Kidney (tissue), 14 donors: ENCODE results near the gene LRRK1. TPM values are rescaled to one million over a fixed set of nuclear protein-coding genes. Genes with fewer than 3 reads are reported as not detected.

Experiments used
- DNase-seq, 5 donors: peaks; one replicate each; pipeline ENCODE4 v3.0.0-alpha.2; 2013 to 2020
- FAIRE-seq: peaks from 2 replicates; lab custom pipeline; 2012; peaks lifted over from hg19 to GRCh38; lab: Jason Lieb, UNC
- H3K27ac ChIP-seq, 2 donors: one replicate each; pipeline ENCODE4 v1.7.0; 2013; ENCODE audit warnings: low read depth in 2 of 2, low read length in 2 of 2, inconsistent platforms in 1 of 2
- H3K27me3 ChIP-seq: one replicate; pipeline ENCODE4 v1.7.1; 2013; ENCODE audit warnings: low read length, inconsistent platforms; ENCODE audit not compliant: control insufficient read depth, insufficient read depth
- H3K36me3 ChIP-seq, 3 donors: one replicate each; pipeline versions ENCODE4 v1.7.0 to v1.7.1; 2013; ENCODE audit warnings: low read length in 3 of 3, control low read depth in 1 of 3, inconsistent platforms in 1 of 3; ENCODE audit not compliant: insufficient read depth in 3 of 3, control insufficient read depth in 2 of 3
- H3K4me1 ChIP-seq, 3 donors: one replicate each; pipeline versions ENCODE4 v1.7.0 to v1.7.1; 2013; ENCODE audit warnings: low read length in 3 of 3, inconsistent platforms in 1 of 3, low read depth in 1 of 3; ENCODE audit not compliant: control insufficient read depth in 2 of 3, insufficient read depth in 2 of 3
- H3K4me3 ChIP-seq, 3 donors: one replicate each; pipeline versions ENCODE4 v1.7.0 to v1.8.1; 2013; ENCODE audit warnings: low read length in 3 of 3, control low read depth in 1 of 3, inconsistent platforms in 1 of 3
- H3K9ac ChIP-seq, 3 donors: one replicate each; pipeline versions ENCODE4 v1.7.0 to v1.7.1; 2013; ENCODE audit warnings: low read length in 3 of 3, control low read depth in 1 of 3, inconsistent platforms in 1 of 3
- H3K9me3 ChIP-seq, 3 donors: one replicate each; pipeline versions ENCODE4 v1.7.0 to v1.7.1; 2013; ENCODE audit warnings: low read length in 3 of 3, control low read depth in 1 of 3, inconsistent platforms in 1 of 3; ENCODE audit not compliant: control insufficient read depth in 2 of 3, insufficient read depth in 1 of 3
- intact Hi-C: fragments of 100-400 bp; cut with DNase I; formaldehyde crosslinking; loops from one replicate; pipeline ENCODE4 v1.11.1; 2022
- polyA plus RNA-seq: library from polyadenylated mRNA; stranded (reverse); fragments of 350-450 nt; fragmentation: Illumina TruSeq; extraction: RNeasy Lipid Tissue Mini Kit (QIAGEN cat#74804); gene quantifications from one replicate; pipeline ENCODE4 v1.2.3, GENCODE V29; 2014; ENCODE audit warnings: low read depth, low replicate concordance; ENCODE audit not compliant: insufficient read depth
- total RNA-seq: library from RNA; stranded (reverse); fragmentation: NEBNext Ultra II Directional; extraction: Animal tissue kit (Norgen Biotek cat#: 25700); gene quantifications from one replicate; pipeline ENCODE4 v1.2.1, GENCODE V29; 2021
- TF ChIP-seq, protein P1 (sequence below): IDR thresholded peaks from 3 replicates; pipeline ENCODE4 v1.5.1; 2012; ENCODE audit warnings: mild to moderate bottlenecking, moderate library complexity, borderline replicate concordance; ENCODE audit not compliant: insufficient read depth; ENCODE audit errors: extremely low read depth
- donor health status: control.
- donor health status: control.
- donor health status: control.
- donor health status: control.
- donor health status: control.
- donor health status: DM: yes; HTN: yes; CAD: no.
- donor health status: Normal renal cell carcinoma (clear cell type).

The LRRK1 gene
- total and polyA plus RNA-seq, 2 donors from 2014 or later = 1.1 to 24.9 TPM

DNA sequence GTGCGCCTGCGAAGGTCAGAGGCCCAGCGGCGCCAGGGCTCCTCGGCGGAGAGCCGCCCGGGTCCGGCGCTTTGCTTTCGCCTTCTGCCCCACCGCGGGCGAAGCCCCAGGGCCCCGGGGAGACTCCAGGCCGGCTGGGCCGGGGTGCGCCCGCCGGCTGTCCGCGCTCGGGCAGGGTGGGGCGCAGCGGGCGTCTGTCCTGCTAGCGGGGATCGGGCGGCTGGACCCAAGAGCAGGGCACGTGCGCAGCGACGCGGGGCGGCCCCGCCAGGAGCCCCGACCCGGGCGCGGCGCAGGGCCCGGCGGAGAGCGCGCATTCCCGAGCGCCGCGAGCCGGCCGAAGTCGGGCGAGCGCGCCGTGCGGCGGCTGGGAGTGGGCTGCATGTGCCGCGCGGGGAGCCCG, 40.1 kb upstream of the LRRK1 start:
- Histone ChIP-seq H3K4me1 (no peaks in the 10 kb centered on the region), H3K4me3 (no peak overlapping the region), H3K27ac (no peak overlapping the region), H3K9ac (no peak overlapping the region), H3K36me3 (no peaks in the 10 kb centered on the region), H3K27me3 (peaks cover 12% of the 10 kb centered on the region), H3K9me3 (no peaks in the 10 kb centered on the region)
- TF ChIP-seq, protein P1, sequence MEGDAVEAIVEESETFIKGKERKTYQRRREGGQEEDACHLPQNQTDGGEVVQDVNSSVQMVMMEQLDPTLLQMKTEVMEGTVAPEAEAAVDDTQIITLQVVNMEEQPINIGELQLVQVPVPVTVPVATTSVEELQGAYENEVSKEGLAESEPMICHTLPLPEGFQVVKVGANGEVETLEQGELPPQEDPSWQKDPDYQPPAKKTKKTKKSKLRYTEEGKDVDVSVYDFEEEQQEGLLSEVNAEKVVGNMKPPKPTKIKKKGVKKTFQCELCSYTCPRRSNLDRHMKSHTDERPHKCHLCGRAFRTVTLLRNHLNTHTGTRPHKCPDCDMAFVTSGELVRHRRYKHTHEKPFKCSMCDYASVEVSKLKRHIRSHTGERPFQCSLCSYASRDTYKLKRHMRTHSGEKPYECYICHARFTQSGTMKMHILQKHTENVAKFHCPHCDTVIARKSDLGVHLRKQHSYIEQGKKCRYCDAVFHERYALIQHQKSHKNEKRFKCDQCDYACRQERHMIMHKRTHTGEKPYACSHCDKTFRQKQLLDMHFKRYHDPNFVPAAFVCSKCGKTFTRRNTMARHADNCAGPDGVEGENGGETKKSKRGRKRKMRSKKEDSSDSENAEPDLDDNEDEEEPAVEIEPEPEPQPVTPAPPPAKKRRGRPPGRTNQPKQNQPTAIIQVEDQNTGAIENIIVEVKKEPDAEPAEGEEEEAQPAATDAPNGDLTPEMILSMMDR = no peak
- intact Hi-C loops = loop anchor here (10.0 kb wide), 1 partner anchor 244 kb away; no protein-coding TSS in a partner anchor
- peak in 1 of 5 donors; percentile 43 for DNase-seq
- no peak for FAIRE-seq

DNA sequence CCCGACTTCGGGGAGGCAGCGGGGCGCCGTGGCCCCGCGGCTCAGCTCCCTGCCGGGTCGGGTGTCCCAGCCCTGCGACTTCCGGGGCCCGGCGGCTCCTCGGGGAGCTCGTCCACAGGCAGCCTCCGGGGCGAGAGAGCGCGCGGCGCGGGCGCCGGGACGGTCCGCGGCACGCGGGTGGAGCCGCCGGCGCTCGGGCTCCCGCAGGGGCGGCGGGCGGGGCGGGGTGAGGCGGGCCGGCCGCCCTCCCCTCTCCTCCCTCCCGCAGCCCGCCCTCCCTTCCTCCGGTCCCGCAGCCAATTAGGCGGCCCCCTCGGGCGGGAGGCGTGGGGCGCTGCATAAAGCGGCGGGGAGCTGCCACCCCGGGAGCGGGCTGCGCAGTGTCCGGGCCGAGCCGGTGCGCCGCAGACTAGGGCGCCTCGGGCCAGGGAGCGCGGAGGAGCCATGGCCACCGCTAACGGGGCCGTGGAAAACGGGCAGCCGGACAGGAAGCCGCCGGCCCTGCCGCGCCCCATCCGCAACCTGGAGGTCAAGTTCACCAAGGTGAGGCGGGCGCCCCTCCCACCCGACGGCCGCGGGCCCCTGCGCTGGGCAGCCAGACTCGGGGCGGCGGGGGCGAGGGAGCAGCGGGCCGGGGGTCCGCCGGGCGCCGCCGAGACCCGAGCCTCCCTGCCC, 39.6 kb upstream of the LRRK1 start, which contains the start of gene ALDH1A3:
TSS of gene ALDH1A3 (plus strand) at position 368 of the 675 bp plus-strand sequence. CDS start at position 445, 77 bp downstream.
- peak in 2 of 5 donors; percentile 61 to 79 for DNase-seq
- no peak for FAIRE-seq
- peak within 1 kb of the TSS in 1 of 3 donors; percentile 25 for H3K4me3 ChIP-seq
- H3K36me3 ChIP-seq = no peaks in the 10 kb centered on the region
- TF ChIP-seq, protein P1 = no peak
- peaks cover 12% of the 10 kb centered on the region for H3K27me3 ChIP-seq
- no peaks in the 10 kb centered on the region for H3K4me1 ChIP-seq
- H3K9ac ChIP-seq = no peak within 1 kb of the TSS
- no peaks in the 10 kb centered on the region for H3K9me3 ChIP-seq
- intact Hi-C loops = loop anchor here (10.0 kb wide), 1 partner anchor 245 kb away; no protein-coding TSS in a partner anchor
- no peak within 1 kb of the TSS for H3K27ac ChIP-seq

DNA sequence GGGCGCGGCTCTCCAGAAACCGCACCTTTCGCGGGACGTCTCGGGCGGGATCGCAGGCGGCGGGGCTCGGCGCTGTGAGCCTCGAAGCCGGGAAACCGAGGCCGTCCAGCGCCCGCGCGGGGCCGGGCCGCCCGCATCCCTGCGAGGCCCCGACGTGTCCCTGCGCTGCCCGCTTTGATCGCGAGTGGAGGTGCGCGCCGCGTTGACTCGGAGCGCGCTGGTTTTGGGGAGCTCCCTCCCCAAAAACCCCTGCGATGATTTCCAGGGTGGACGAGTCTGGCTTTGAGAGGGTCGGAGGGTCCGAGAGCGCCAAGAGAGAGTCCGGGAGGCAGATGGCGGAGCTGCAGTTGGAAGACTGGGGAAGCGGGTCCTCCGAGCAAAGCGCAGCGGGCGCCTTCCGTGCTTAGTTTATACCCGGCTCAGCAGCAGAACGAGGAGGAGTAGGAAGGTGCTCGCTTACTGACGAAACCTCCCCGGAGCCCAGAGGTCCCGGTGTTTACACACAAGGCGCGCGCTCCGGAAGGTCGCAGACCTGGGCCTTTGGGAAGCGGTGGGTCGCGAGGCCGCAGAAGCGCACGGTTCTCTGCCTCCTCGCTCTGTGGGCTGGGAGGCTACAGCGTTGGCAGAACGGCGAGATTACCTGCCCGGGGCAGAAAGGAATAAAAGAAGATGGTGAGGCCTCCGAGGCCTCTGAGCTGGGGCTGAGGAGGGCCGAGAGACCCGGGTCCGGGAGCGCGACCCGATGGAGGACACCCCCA, 38.8 kb upstream of the LRRK1 start:
- Histone ChIP-seq H3K9me3 (no peaks in the 10 kb centered on the region), H3K4me1 (no peaks in the 10 kb centered on the region), H3K27me3 (peaks cover 12% of the 10 kb centered on the region), H3K9ac (no peak overlapping the region), H3K36me3 (no peaks in the 10 kb centered on the region), H3K4me3 (peak overlapping the region in 1 of 3 donors; percentile 25), H3K27ac (no peak overlapping the region)
- TF ChIP-seq, protein P1 = no peak
- intact Hi-C loops = no loop called here
- DNase-seq (peak in 3 of 5 donors; percentile 38 to 47 (median 41)), FAIRE-seq (no peak)
